Measurements from ENCODE around the gene RHOJ. TPM values are rescaled to one million over a fixed set of nuclear protein-coding genes. Genes with fewer than 3 reads are reported as not detected.

Gene RHOJ
- total and polyA plus RNA-seq, 2 of the 8 experiments (the other 6 are each of a cell fraction or from before 2014, with no cell fraction given) = 0.11 TPM; not detected in 1

GRCh38 chr14:63212209-63212608 lies 8.0 kb downstream of the RHOJ start (continued):
- TF ChIP-seq BRCA1 (IDR thresholded peaks at IDR 0.05; ENCODE audit: low read depth, low read length) (no peak), CREB1 (IDR thresholded peaks at IDR 0.05) (no peak), EP300 (IDR thresholded peaks at IDR 0.05; ENCODE audit: borderline replicate concordance in 1 of 2, low read depth in 2 of 2, low read length in 2 of 2) (no peak), E2F6 (IDR thresholded peaks at IDR 0.05) (no peak)

Measured in H1 (cell line).